B cell (primary cell): Measurements from ENCODE around the gene FOXL1. TPM values are rescaled to one million over a fixed set of nuclear protein-coding genes. Genes with fewer than 3 reads are reported as not detected.

ENCODE experiments used
- ATAC-seq: fragments of 200-7000 bp; cut with Tn5 transposase; one replicate; pipeline ENCODE4 v1.10.0; 2021; ENCODE audit warnings: low read depth, mild to moderate bottlenecking, moderate number of reproducible peaks, moderate library complexity
- CTCF ChIA-PET: fragments of 350-600 bp; sonication (Branson Sonifier 250); formaldehyde crosslinking; loops from one replicate; lab custom pipeline; 2021; ENCODE audit warnings: antibody characterized with exemption, inconsistent platforms; lab: Charles Lee
- POLR2A ChIA-PET: fragments of 350-600 bp; sonication (Branson Sonifier 250); formaldehyde crosslinking; loops from one replicate; lab custom pipeline; 2021; ENCODE audit warnings: antibody characterized with exemption; lab: Charles Lee
- DNase-seq: peaks from one replicate; pipeline ENCODE4 v3.0.0; 2013
- H2AFZ ChIP-seq: 2 replicates; pipeline ENCODE4 v1.6.1; 2012; ENCODE audit warnings: mild to moderate bottlenecking, low read depth, low read length; ENCODE audit not compliant: insufficient read depth, poor library complexity, severe bottlenecking
- H3K27ac ChIP-seq, 2 donors: 1 replicate in 1 of 2; 2 replicates in 1 of 2; pipeline ENCODE4 v1.5.1; 2012 to 2013; ENCODE audit warnings: low read length in 2 of 2, mild to moderate bottlenecking in 2 of 2, moderate library complexity in 1 of 2
- H3K27me3 ChIP-seq, 4 experiments: fragments of 200-600 bp in 1 of 4; sonication (generic) in 1 of 4; replicated peaks in 1 of 4; 1 replicate in 2 of 4; 2 replicates in 2 of 4; pipeline versions ENCODE4 v1.6.1 to v1.7.0; 2013 to 2016; ENCODE audit warnings: low read length in 3 of 4, mild to moderate bottlenecking in 2 of 4, mixed read lengths in 1 of 4, moderate library complexity in 1 of 4; ENCODE audit not compliant: insufficient read depth in 4 of 4, control insufficient read depth in 3 of 4; ENCODE audit errors: control extremely low read depth in 1 of 4
- H3K36me3 ChIP-seq, 2 experiments: replicated peaks in 1 of 2; 1 replicate in 1 of 2; 2 replicates in 1 of 2; pipeline versions ENCODE4 v1.6.1 to v1.7.1; 2013; ENCODE audit warnings: low read length in 1 of 2; ENCODE audit not compliant: insufficient read depth in 2 of 2, control insufficient read depth in 1 of 2; ENCODE audit errors: control extremely low read depth in 1 of 2, extremely low read depth in 1 of 2
- H3K4me1 ChIP-seq, 2 donors: fragments of 200-600 bp in 1 of 2; sonication (generic) in 1 of 2; 1 replicate in 1 of 2; 2 replicates in 1 of 2; pipeline versions ENCODE4 v1.5.1 to v1.6.1; 2013 to 2017; ENCODE audit warnings: low read length in 2 of 2; ENCODE audit not compliant: control insufficient read depth in 2 of 2, insufficient read depth in 2 of 2
- H3K4me2 ChIP-seq: replicated peaks from 2 replicates; pipeline ENCODE3; 2012; ENCODE audit warnings: mild to moderate bottlenecking, low read depth, low read length; ENCODE audit not compliant: poor library complexity, severe bottlenecking
- H3K4me3 ChIP-seq, 5 experiments: fragments of 200-600 bp in 1 of 5; sonication (generic) in 1 of 5; 1 replicate in 3 of 5; 2 replicates in 2 of 5; pipeline versions ENCODE4 v1.5.1 to v1.7.0; 2011 to 2016; ENCODE audit warnings: low read length in 4 of 5, mild to moderate bottlenecking in 4 of 5, low read depth in 2 of 5, control low read depth in 1 of 5, moderate library complexity in 1 of 5; ENCODE audit not compliant: insufficient read depth in 1 of 5; ENCODE audit errors: control extremely low read depth in 1 of 5, extremely low read depth in 1 of 5
- H3K79me2 ChIP-seq: fragments of 200-600 bp; sonication (generic); one replicate; pipeline ENCODE4 v1.6.0; 2016; ENCODE audit warnings: low read length; ENCODE audit not compliant: control insufficient read depth, insufficient read depth
- H3K9ac ChIP-seq: fragments of 200-600 bp; sonication (generic); 2 replicates; pipeline ENCODE4 v1.6.1; 2017; ENCODE audit warnings: mild to moderate bottlenecking, low read length, moderate library complexity
- H3K9me3 ChIP-seq, 3 donors: one replicate each; pipeline versions ENCODE4 v1.6.1 to v1.7.1; 2013; ENCODE audit warnings: low read length in 2 of 3; ENCODE audit not compliant: control insufficient read depth in 2 of 3, insufficient read depth in 1 of 3; ENCODE audit errors: control extremely low read depth in 1 of 3
- H4K20me1 ChIP-seq: 2 replicates; pipeline ENCODE4 v1.6.0; 2012; ENCODE audit warnings: mild to moderate bottlenecking, low read length; ENCODE audit not compliant: insufficient read depth, control insufficient read depth, poor library complexity, severe bottlenecking
- H3K27ac Mint-ChIP-seq: one replicate; pipeline ENCODE4 v1.8.0; 2021; ENCODE audit warnings: mixed read lengths
- H3K27me3 Mint-ChIP-seq: one replicate; pipeline ENCODE4 v1.8.0; 2021; ENCODE audit warnings: mixed read lengths
- H3K4me1 Mint-ChIP-seq: one replicate; pipeline ENCODE4 v1.8.0; 2021; ENCODE audit warnings: mixed read lengths
- H3K4me3 Mint-ChIP-seq: one replicate; pipeline ENCODE4 v1.8.0; 2021; ENCODE audit warnings: mixed read lengths
- H3K9me3 Mint-ChIP-seq: one replicate; pipeline ENCODE4 v1.8.0; 2022; ENCODE audit warnings: mixed read lengths; ENCODE audit not compliant: insufficient read depth
- EZH2 ChIP-seq: IDR thresholded peaks from 2 replicates; pipeline ENCODE4 v1.6.1; 2012; ENCODE audit warnings: borderline replicate concordance, low read depth, mild to moderate bottlenecking, moderate library complexity, low read length; ENCODE audit not compliant: insufficient read depth, poor library complexity, severe bottlenecking
- WGBS: methylation state at CpG from one replicate; pipeline ENCODE4 v1.1.5; 2013; ENCODE audit warnings: missing lambda C conversion rate; ENCODE audit not compliant: insufficient coverage; 5-methylcytosine and 5-hydroxymethylcytosine counted together
- intact Hi-C: fragments of 100-400 bp; cut with micrococcal nuclease; formaldehyde crosslinking; loops from one replicate; pipeline ENCODE4 v1.10.0; 2022
- polyA plus RNA-seq: library from polyadenylated mRNA; depleted of rRNA; stranded (reverse); fragments of >200 nt; gene quantifications from 2 replicates; pipeline ENCODE4 v1.2.3, GENCODE V29; 2012
- total RNA-seq, 2 donors: library from RNA; stranded (reverse); fragments of 120-200 nt in 1 of 2; gene quantifications; 1 replicate in 1 of 2; 2 replicates in 1 of 2; pipeline versions ENCODE4 v1.2.3 to v1.2.4, GENCODE V29; 2013 to 2022
- TF ChIP-seq, protein P1 (sequence below): fragments of 200-600 bp; IDR thresholded peaks from one replicate; pipeline ENCODE4 v1.8.0; 2022; ENCODE audit warnings: antibody characterized with exemption, mild to moderate bottlenecking

Gene FOXL1
- total and polyA plus RNA-seq, 2 donors (not counting 1 experiment from before 2014, with no cell fraction given), result not detected

DNA sequence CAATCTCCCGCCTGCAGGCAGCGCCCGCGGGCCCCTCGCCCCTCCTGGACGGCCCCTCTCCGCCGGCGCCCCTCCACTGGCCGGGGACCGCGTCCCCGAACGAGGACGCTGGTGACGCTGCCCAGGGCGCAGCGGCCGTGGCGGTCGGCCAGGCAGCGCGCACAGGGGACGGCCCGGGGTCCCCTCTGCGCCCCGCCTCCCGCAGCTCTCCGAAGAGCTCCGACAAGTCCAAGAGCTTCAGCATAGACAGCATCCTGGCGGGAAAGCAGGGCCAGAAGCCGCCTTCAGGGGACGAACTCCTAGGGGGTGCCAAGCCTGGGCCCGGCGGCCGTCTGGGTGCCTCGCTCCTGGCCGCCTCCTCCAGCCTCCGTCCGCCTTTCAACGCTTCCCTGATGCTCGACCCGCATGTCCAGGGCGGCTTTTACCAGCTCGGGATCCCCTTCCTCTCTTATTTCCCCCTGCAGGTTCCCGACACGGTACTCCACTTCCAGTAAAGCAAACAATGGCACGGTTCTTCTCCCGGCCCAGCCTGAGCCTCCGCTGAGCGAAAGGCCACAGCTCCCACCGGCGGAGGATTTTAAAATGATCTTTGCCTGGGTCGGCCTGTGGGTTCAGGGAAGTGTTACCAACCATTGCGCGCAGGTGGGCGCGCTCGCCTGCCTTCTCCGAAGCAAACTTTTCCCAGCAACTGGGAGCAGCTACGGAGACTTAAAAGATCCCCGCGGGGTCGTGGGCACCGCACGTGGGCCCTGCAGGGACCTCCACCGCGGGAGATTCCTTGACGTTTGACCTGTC lies 1.1 kb downstream of the FOXL1 start:
- Histone ChIP-seq H3K4me3 (no peak overlapping the region), H3K27me3 (peaks cover 0 to 62% (median 29%) of the 10 kb centered on the region in 4 experiments), H4K20me1 (no peaks in the 10 kb centered on the region), H3K27ac (no peak overlapping the region), H3K9me3 (peaks cover 0 to 4% (median 0%) of the 10 kb centered on the region in 3 donors), H2AFZ (no peak overlapping the region), H3K79me2 (no peaks in the 10 kb centered on the region), H3K4me1 (peaks cover 14% of the 10 kb centered on the region in 2 donors), H3K9ac (no peak overlapping the region), H3K36me3 (no peaks in the 10 kb centered on the region), H3K4me2 (peak overlapping the region; percentile 22)
- TF ChIP-seq, protein P1, sequence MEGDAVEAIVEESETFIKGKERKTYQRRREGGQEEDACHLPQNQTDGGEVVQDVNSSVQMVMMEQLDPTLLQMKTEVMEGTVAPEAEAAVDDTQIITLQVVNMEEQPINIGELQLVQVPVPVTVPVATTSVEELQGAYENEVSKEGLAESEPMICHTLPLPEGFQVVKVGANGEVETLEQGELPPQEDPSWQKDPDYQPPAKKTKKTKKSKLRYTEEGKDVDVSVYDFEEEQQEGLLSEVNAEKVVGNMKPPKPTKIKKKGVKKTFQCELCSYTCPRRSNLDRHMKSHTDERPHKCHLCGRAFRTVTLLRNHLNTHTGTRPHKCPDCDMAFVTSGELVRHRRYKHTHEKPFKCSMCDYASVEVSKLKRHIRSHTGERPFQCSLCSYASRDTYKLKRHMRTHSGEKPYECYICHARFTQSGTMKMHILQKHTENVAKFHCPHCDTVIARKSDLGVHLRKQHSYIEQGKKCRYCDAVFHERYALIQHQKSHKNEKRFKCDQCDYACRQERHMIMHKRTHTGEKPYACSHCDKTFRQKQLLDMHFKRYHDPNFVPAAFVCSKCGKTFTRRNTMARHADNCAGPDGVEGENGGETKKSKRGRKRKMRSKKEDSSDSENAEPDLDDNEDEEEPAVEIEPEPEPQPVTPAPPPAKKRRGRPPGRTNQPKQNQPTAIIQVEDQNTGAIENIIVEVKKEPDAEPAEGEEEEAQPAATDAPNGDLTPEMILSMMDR, result no peak
- no peak for TF ChIP-seq EZH2
- H3K4me3 Mint-ChIP-seq, result no peak overlapping the region
- ATAC-seq (no peak), DNase-seq (no peak)
- H3K4me1 Mint-ChIP-seq, result peaks cover 20% of the 10 kb centered on the region
- CTCF ChIA-PET, result no interaction called here
- no peak overlapping the region for H3K27ac Mint-ChIP-seq
- WGBS, result 13% methylated on average over 69 of the region's 69 CpGs
- POLR2A ChIA-PET, result no interaction called here
- intact Hi-C loops, result no loop called here
- peaks cover 70% of the 10 kb centered on the region for H3K27me3 Mint-ChIP-seq
- no peaks in the 10 kb centered on the region for H3K9me3 Mint-ChIP-seq

DNA sequence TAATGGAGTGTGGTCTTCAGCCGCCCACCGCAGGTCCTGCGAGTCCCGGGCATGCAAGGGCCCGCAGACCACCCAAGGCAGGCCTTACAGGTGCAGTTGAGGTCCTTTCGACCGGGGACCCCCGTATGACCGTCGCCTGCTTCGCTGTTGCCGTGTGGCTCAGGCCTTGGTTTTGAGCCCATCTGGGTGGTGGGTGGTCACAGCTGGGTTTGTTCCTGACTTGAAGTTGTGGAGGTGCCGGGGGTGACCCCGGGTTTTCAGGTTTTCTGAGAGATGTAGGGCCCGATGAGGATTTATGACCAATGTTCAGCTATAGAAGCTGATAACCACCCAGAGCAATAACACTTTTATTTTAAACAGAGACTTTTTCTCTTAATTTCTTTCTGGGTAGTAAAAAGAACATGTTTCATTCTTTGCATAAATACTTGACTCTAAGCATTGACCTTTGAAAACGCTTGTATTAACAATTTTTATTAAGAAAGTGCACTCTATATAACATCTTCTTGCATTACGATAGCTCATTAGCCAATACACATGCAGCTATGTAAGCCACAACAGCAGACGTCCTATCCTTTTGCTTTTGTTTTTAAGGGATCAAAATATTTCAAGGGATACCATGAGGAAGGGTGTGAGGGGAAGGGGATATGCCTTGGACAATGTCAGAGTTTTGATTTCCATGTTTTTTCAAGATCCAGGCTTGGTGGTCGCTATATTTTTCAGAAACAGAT lies 1.9 kb downstream of the FOXL1 start:
- intact Hi-C loops, result no loop called here
- Histone ChIP-seq H3K4me3 (no peak overlapping the region), H3K27ac (no peak overlapping the region), H2AFZ (no peak overlapping the region), H4K20me1 (no peaks in the 10 kb centered on the region), H3K36me3 (no peaks in the 10 kb centered on the region), H3K27me3 (peaks cover 0 to 64% (median 25%) of the 10 kb centered on the region in 4 experiments), H3K79me2 (no peaks in the 10 kb centered on the region), H3K4me1 (peaks cover 14% of the 10 kb centered on the region in 2 donors), H3K9ac (no peak overlapping the region), H3K9me3 (peaks cover 0 to 4% (median 0%) of the 10 kb centered on the region in 3 donors), H3K4me2 (no peak overlapping the region)
- Mint-ChIP-seq H3K27ac (no peak overlapping the region), H3K9me3 (no peaks in the 10 kb centered on the region), H3K4me1 (peaks cover 20% of the 10 kb centered on the region), H3K4me3 (no peak overlapping the region), H3K27me3 (peaks cover 65% of the 10 kb centered on the region)
- TF ChIP-seq EZH2, result no peak
- TF ChIP-seq, protein P1, result no peak
- ATAC-seq (no peak), DNase-seq (no peak)
- ChIA-PET POLR2A (no interaction called here), CTCF (no interaction called here)
- WGBS, result 91% methylated on average over 12 of the region's 19 CpGs
